Activated B cell treated with CpG ODN at 0.5 μM for 24 hours (primary cell): ENCODE data around the gene SMOC2. TPM values are rescaled to one million over a fixed set of nuclear protein-coding genes. Genes with fewer than 3 reads are reported as not detected.

Source experiments
- ATAC-seq: fragments of 200-7000 bp; cut with Tn5 transposase; one replicate; pipeline ENCODE4 v1.10.0; 2021; ENCODE audit warnings: low read depth, mild to moderate bottlenecking, moderate library complexity
- CTCF ChIA-PET: fragments of 350-600 bp; sonication (Branson Sonifier 250); formaldehyde crosslinking; loops from one replicate; lab custom pipeline; 2021; ENCODE audit warnings: antibody characterized with exemption; lab: Charles Lee
- POLR2A ChIA-PET: fragments of 350-600 bp; sonication (Branson Sonifier 250); formaldehyde crosslinking; loops from one replicate; lab custom pipeline; 2021; ENCODE audit warnings: antibody characterized with exemption; lab: Charles Lee
- DNase-seq: peaks from one replicate; pipeline ENCODE4 v3.0.0; 2022
- H3K27ac Mint-ChIP-seq: one replicate; pipeline ENCODE4 v1.8.0; 2020; ENCODE audit warnings: mixed read lengths
- H3K27me3 Mint-ChIP-seq: one replicate; pipeline ENCODE4 v1.8.0; 2021; ENCODE audit warnings: mixed read lengths
- H3K36me3 Mint-ChIP-seq: one replicate; pipeline ENCODE4 v1.8.0; 2021; ENCODE audit warnings: low read depth, mixed read lengths
- H3K4me1 Mint-ChIP-seq: one replicate; pipeline ENCODE4 v1.8.0; 2021; ENCODE audit warnings: mixed read lengths
- H3K4me3 Mint-ChIP-seq: one replicate; pipeline ENCODE4 v1.8.0; 2020; ENCODE audit warnings: mild to moderate bottlenecking, mixed read lengths
- H3K9me3 Mint-ChIP-seq: one replicate; pipeline ENCODE4 v1.8.0; 2020; ENCODE audit warnings: mixed read lengths
- CTCF ChIP-seq: fragments of 200-600 bp; IDR thresholded peaks from one replicate; pipeline ENCODE4 v1.8.0; 2022; ENCODE audit warnings: antibody characterized with exemption, mild to moderate bottlenecking
- intact Hi-C: fragments of 100-400 bp; cut with micrococcal nuclease; formaldehyde crosslinking; loops from one replicate; pipeline ENCODE4 v1.15.1; 2024
- total RNA-seq: library from RNA; stranded (reverse); gene quantifications from 2 replicates; pipeline ENCODE4 v1.2.3, GENCODE V29; 2022

The SMOC2 gene
- total RNA-seq, 1 donor from 2014 or later: not detected

- ATAC-seq: no peak
- intact Hi-C loops: no loop called here
These were observed 270.2 kb downstream of the SMOC2 start for GRCh38 chr6:168711049-168711640.

GRCh38 chr6:168711666-168712300 lies 270.8 kb downstream of the SMOC2 start:
- intact Hi-C loops: no loop called here
- Mint-ChIP-seq H3K9me3 (no peaks in the 10 kb centered on the region), H3K27ac (no peak overlapping the region), H3K27me3 (no peaks in the 10 kb centered on the region), H3K4me3 (no peak overlapping the region), H3K4me1 (no peaks in the 10 kb centered on the region), H3K36me3 (no peaks in the 10 kb centered on the region)
- POLR2A ChIA-PET: no interaction called here
- DNase-seq (no peak), ATAC-seq (no peak)
- no peak for TF ChIP-seq CTCF
- CTCF ChIA-PET: no interaction called here

More at GRCh38 chr6:168711049-168711640, 270.2 kb downstream of the SMOC2 start:
- Mint-ChIP-seq H3K4me3 (no peak overlapping the region), H3K9me3 (no peaks in the 10 kb centered on the region), H3K36me3 (no peaks in the 10 kb centered on the region), H3K27me3 (no peaks in the 10 kb centered on the region), H3K4me1 (no peaks in the 10 kb centered on the region), H3K27ac (no peak overlapping the region)
- ChIA-PET POLR2A (no interaction called here), CTCF (no interaction called here)
- DNase-seq: no peak
- TF ChIP-seq CTCF: no peak

GRCh38 chr6:168712993-168713392 lies 272.0 kb downstream of the SMOC2 start:
- DNase-seq (no peak), ATAC-seq (no peak)
- H3K36me3 Mint-ChIP-seq: no peaks in the 10 kb centered on the region
- ChIA-PET CTCF (no interaction called here), POLR2A (no interaction called here)
- no peaks in the 10 kb centered on the region for H3K4me1 Mint-ChIP-seq
- H3K27ac Mint-ChIP-seq: no peak overlapping the region
- intact Hi-C loops: no loop called here
- no peaks in the 10 kb centered on the region for H3K9me3 Mint-ChIP-seq
- TF ChIP-seq CTCF: no peak
- no peaks in the 10 kb centered on the region for H3K27me3 Mint-ChIP-seq
- H3K4me3 Mint-ChIP-seq: no peak overlapping the region

GRCh38 chr6:168713839-168714238 lies 272.9 kb downstream of the SMOC2 start:
- H3K27me3 Mint-ChIP-seq: no peaks in the 10 kb centered on the region
- DNase-seq (no peak), ATAC-seq (no peak)
- intact Hi-C loops: no loop called here
- TF ChIP-seq CTCF: no peak
- no peaks in the 10 kb centered on the region for H3K4me1 Mint-ChIP-seq
- H3K36me3 Mint-ChIP-seq: no peaks in the 10 kb centered on the region
- CTCF ChIA-PET: no interaction called here
- no peak overlapping the region for H3K4me3 Mint-ChIP-seq
- H3K27ac Mint-ChIP-seq: no peak overlapping the region
- no peaks in the 10 kb centered on the region for H3K9me3 Mint-ChIP-seq
- POLR2A ChIA-PET: no interaction called here

GRCh38 chr6:168714547-168715260 lies 273.7 kb downstream of the SMOC2 start:
- Mint-ChIP-seq H3K4me1 (no peaks in the 10 kb centered on the region), H3K9me3 (no peaks in the 10 kb centered on the region), H3K4me3 (no peak overlapping the region), H3K27ac (no peak overlapping the region), H3K36me3 (no peaks in the 10 kb centered on the region), H3K27me3 (no peaks in the 10 kb centered on the region)
- TF ChIP-seq CTCF: peak; percentile 15
- DNase-seq (no peak), ATAC-seq (no peak)
- CTCF ChIA-PET: no interaction called here
- intact Hi-C loops: no loop called here
- POLR2A ChIA-PET: no interaction called here
